Jurkat, Clone E6-1 (cell line): Measurements from ENCODE around the gene B3GALT4.
"Not testable (repeated sequence)": the region's sequence is repeated elsewhere in the genome, so short reads cannot be mapped to it uniquely, and the experiment has no call there.

Experiments
- DNase-seq: peaks from one replicate; pipeline ENCODE4 v3.0.0-alpha.2; 2011; ENCODE audit warnings: low read depth, low spot score
- H3K4me3 ChIP-seq: 2 replicates; pipeline ENCODE4 v1.5.1; 2011; ENCODE audit warnings: mild to moderate bottlenecking, low read length, control low read depth, moderate library complexity

Gene B3GALT4

DNA sequence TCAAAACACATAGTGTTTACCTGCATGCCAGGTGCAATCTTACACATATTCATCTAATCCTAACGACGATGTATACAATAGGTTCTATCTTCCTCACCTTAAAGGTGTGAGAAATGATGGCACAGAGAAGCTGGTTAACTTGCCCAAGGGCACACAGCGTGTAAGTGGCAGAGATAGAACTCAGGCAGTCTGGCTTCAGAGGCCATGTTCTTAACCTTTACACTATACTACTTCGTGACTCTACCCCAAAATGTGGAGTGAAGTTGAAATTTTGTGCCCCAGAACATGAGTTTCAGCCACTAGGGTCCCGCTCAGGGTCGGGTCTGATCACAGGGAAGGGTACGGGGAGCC, 5.8 kb upstream of the B3GALT4 start:
- DNase-seq, result no peak
- H3K4me3 ChIP-seq, result peak overlapping the region; percentile 81

DNA sequence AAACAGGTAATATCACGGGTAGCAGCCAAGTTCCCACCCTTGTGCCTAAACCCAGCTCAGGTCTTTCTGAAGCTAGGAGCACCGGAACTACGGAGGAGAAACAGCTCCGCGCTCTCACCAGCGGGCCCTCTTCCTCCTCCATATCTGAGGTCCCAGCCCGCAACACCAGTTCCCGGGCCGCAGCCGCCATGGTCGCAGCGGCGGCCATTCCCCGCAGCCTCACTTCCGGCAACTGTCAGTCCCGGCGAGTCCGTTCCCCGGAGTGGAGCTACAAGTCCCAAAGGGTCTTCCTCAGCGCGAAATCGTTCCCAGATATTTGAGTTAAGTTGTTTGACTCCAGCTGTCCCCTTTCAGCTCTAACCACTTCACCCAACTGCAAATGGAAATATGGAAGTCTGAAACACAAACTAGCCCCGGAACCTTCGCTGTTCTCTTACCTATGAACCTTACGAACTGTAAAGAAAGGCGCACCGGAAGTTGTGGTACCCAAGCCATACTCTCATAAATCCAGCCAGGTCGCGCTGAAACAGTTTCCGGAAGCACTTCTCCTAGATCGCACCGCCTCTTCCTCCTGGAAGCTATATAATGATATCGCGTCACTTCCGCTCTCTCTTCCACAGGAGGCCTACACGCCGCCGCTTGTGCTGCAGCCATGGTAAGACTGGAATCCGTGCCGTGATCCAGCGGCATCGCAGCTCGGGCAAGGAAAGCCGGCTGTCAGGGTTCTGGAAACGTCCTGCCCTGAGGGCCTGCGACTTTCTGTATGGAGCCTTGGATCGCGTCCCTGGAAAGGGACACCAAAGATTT, 5.3 kb upstream of the B3GALT4 start, which contains the start of the genes RPS18 and VPS52:
RPS18 (plus strand) TSS at position 608 of the 807 bp plus-strand sequence; CDS start at position 653, 45 bp downstream.
VPS52 (minus strand) TSS at position 409 of the 807 bp plus-strand sequence; CDS start at position 208, 201 bp downstream.
- H3K4me3 ChIP-seq, result peak within 1 kb of the TSS; percentile 81
- peak; percentile 100 for DNase-seq

DNA sequence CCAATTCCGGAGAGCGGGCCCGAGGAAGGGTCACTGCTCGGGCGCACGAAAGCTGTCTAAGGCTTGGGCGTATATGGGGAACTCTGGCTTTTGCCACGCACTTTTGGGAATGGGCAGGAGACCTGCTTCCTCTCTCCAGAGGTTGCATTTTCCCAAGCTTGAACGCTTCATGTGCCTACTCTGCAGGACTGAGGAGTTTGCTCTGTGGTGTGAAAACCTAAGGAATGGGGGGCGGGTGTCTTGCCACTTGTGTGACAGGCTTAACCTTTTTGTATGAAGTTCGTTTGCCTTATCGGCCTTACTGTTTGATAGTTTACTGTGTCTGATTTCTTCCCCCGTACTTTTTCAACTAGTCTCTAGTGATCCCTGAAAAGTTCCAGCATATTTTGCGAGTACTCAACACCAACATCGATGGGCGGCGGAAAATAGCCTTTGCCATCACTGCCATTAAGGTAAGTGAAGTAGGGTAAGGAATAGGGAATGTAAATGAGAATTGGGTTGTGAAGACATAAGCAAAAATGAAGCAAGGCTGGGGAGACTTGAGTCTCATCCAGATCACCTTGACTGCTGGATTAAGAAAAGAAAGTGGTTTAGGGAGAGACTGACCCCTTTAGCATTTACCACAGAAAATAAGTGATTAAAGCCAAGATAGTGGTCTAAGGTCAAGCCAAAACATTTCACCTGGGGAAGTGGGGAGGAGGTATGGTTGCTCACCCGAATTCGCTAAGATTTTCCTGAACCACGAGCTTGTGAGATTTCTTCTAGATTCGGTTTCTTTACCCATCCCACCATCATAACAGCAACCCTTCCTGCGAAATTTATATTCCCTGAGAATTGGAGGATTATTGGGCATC, 4.4 kb upstream of the B3GALT4 start:
- H3K4me3 ChIP-seq, result peak overlapping the region; percentile 81
- DNase-seq, result no peak

GRCh38 chr6:33273129-33273923, 3.6 kb upstream of the B3GALT4 start:
- H3K4me3 ChIP-seq, result peak overlapping the region; percentile 81
- no peak for DNase-seq

DNA sequence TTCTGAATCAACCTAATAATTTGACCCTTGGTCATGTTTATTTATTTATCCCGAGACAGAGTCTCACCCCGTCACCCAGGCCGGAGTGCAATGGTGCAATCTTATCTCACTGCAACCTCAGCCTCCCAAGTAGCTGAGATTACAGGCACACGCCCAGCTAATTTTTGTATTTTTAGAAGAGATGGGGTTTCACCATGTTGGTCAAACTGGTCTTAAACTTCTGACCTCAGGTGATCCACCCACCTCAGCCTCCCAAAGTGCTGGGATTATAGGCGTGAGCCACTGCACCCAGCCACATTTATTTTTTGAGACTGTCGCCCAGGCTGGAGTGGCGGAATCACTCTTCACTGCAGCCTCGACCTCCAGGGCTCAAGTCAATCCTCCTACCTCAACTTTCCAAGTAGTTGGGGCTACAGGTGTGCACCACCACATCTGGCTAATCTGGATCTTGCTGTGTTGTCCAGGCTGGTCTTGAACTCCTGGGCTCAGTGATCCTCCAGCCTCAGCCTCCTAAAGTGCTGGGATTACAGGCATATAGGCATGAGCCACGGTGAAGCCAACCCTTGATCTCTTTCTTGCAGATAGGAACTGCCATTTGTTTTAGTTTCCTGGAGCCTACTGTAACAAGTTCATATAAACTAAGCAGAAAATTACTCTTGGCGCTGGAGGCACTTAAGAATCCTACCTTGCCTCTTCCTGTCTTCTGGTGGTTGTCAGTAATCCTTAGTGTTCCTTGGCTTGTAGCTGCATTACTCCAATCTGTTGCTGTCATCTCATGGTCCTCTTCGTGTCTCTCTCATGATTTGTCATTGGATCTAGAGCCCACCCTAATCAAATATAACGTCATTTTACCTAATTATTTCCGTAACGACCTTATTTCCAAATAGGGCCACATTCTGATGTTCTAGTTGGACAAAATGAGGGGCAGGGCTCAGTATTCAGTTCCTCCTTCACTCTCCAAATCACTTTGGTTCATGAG, 2.7 kb upstream of the B3GALT4 start:
- no peak overlapping the region; the same call in 1 of the 2 replicates for H3K4me3 ChIP-seq
- no peak for DNase-seq

DNA sequence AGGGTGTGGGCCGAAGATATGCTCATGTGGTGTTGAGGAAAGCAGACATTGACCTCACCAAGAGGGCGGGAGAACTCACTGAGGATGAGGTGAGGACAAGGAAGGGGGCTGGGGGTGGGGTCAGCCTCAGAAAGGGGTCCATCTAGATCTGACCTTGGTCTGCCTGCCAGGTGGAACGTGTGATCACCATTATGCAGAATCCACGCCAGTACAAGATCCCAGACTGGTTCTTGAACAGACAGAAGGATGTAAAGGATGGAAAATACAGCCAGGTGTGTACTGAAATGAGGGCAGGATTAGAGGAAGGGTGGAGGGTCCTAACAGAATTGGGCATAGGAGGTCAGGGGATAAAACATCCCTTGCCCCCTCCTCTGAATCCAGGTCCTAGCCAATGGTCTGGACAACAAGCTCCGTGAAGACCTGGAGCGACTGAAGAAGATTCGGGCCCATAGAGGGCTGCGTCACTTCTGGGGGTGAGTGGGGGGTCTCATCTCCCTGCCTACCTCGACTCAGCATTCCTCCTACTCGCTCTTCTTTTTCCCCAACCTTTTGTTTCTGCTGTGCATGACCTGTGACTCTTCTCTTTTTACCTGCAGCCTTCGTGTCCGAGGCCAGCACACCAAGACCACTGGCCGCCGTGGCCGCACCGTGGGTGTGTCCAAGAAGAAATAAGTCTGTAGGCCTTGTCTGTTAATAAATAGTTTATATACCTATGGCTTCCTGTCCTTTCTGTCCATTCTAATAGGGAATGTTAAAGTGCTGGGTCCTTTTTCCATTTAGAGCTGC, 935 bp upstream of the B3GALT4 start:
- not testable (repeated sequence) for DNase-seq
- H3K4me3 ChIP-seq, result peak overlapping the region; percentile 60

- DNase-seq, result no peak
- H3K4me3 ChIP-seq, result peak overlapping the region; percentile 60
Measured at GRCh38 chr6:33276581-33276863, 401 bp upstream of the B3GALT4 start.

DNA sequence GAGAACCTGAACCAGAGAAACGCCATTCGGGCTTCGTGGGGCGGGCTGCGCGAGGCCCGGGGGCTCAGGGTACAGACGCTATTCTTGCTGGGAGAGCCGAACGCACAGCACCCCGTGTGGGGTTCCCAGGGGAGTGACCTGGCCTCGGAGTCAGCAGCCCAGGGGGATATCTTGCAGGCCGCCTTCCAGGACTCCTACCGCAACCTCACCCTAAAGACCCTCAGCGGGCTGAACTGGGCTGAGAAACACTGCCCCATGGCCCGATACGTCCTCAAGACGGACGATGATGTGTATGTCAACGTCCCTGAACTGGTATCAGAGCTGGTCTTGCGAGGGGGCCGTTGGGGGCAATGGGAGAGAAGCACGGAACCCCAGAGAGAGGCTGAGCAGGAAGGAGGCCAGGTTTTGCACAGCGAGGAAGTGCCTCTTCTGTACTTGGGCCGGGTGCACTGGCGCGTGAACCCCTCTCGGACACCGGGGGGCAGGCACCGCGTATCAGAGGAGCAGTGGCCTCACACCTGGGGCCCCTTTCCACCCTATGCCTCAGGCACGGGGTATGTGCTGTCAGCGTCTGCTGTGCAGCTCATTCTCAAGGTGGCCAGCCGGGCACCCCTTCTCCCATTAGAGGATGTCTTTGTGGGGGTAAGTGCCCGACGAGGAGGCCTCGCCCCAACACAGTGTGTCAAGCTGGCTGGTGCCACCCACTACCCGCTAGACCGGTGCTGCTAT, 904 bp downstream of the B3GALT4 start:
- peak overlapping the region; percentile 60 for H3K4me3 ChIP-seq
- no peak for DNase-seq

- no peak overlapping the region for H3K4me3 ChIP-seq
- DNase-seq, result no peak
Measured at GRCh38 chr6:33278392-33278741, 1.4 kb downstream of the B3GALT4 start.

GRCh38 chr6:33278810-33279209, 1.9 kb downstream of the B3GALT4 start:
- DNase-seq, result no peak
- H3K4me3 ChIP-seq, result no peak overlapping the region

DNA sequence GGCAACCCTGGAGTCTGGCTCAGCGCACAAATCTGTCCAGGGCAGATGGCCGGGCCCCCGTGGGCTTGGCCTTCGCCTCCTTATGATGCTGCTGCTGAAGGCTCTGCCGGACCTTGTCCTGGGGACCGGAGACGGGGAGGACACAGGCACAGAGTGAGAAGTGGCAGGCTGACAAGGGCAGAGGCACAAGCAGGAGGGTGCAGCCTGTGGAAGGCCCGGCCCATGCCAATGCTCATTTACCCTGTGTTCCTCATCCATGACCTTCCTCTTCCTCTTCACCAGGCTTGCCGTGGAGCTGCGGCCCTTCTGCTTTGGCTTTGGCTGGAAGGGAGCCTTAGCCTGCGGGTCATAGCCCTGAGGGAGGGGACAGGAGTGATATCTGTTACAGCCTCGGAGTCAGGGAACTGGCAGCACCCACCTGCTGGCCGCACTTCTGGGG, 2.4 kb downstream of the B3GALT4 start:
- H3K4me3 ChIP-seq, result no peak overlapping the region
- no peak for DNase-seq

DNA sequence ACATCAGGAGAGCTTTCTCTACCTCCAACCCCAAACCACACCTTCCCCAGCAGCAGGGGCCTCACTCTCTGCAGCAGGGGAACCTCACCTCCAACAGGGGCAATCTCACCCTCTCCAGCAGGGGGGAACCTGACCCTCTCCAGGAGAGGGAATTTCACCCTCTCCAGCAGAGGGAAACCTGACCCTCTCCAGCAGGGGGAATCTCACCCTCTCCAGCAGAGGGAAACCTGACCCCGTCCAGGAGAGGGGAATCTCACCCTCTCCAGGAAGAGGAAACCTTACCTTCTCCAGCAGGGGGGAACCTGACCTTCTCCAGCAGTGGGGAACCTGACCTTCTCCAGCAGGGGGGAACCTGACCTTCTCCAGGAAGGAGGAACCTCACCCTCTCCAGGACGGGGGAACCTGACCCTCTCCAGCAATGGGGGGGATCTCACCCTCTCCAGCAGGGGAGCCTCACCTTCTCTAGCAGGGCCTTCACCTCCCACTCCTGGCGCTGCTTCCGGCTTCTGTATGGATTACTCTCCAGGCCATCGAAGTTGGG, 3.1 kb downstream of the B3GALT4 start:
- peak; percentile 45 for DNase-seq

GRCh38 chr6:33280539-33280938, 3.6 kb downstream of the B3GALT4 start:
- H3K4me3 ChIP-seq, result no peak overlapping the region
- DNase-seq, result no peak

More for the DNA sequence above, 3.1 kb downstream of the B3GALT4 start:
- H3K4me3 ChIP-seq, result no peak overlapping the region

DNA sequence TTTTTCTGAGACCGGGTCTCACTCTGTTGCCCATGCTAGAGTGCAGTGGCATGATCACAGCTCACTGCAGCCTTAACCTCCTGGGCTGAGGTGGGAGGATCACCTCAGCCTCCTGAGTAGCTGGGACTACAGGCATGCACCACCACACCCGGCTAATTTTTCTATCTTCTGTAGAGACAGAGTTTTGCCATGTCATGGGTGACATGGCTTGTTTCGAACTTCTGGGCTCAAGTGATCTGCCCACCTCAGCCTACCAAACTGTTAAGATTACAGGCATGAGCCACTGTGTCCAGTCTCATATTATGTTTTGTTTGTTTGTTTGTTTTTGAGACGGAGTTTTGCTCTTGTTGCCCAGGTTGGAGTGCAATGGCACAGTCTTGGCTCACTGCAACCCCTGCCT, 8.3 kb downstream of the B3GALT4 start:
- DNase-seq, H3K4me3 ChIP-seq: not testable (repeated sequence)

- H3K4me3 ChIP-seq, result no peak overlapping the region
Measured at GRCh38 chr6:33286946-33287914, 10.3 kb downstream of the B3GALT4 start.

More at GRCh38 chr6:33286946-33287914, 10.3 kb downstream of the B3GALT4 start:
- DNase-seq, result no peak
